ENCODE results near the gene RPS15. TPM values are rescaled to one million over a fixed set of nuclear protein-coding genes. Genes with fewer than 3 reads are reported as not detected.

The RPS15 gene
- total RNA-seq, 1 experiment from 2014 or later = 1,862 TPM

DNA sequence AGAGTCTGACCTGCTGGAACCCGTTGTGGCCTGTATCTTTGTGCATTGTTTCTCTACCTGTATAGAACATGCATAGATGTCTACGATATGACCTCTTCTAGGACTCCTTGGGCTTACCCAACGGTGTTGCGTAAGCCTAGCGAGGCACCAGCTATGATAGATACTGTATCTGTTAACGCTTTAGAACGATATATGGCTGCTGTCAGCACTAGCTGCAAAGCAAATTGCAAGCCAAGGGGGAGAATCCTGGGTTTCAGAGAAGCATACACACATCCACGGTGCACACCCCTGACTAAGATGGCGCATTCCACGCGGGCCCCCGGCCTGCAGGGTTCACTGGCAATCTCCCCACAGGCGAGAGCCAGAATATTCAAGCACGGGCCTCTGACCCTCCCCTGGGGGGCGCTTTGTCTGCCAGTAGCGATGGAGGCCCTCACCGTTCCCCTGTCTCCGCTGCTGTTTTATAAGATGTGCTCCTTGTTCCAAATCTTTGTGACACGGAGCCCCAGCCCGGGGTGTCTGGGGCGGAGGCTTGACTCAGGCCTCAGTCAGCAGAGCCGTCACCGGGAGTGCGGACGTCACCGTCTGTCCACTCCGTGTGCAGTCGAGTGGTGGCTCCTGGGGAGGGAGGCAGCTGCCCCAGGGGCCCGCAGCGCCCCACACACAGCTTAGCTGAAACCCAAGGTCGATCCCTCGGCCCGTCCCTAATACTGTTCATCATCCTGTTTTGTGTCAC lies 12.9 kb upstream of the RPS15 start:
- H3K36me3 ChIP-seq (ENCODE audit: control insufficient read depth in 1 of 2, insufficient read depth in 2 of 2, low read length in 2 of 2) = peaks cover 52 to 76% of the 10 kb centered on the region in 2 experiments
- no peaks in the 10 kb centered on the region for H4K20me1 ChIP-seq (ENCODE audit: insufficient read depth)
- H2AFZ ChIP-seq (ENCODE audit: low read depth, low read length, poor library complexity, severe bottlenecking) = no peak overlapping the region
- no peak for DNase-seq (ENCODE audit: low read depth, low spot score)
- H3K79me2 ChIP-seq (ENCODE audit: insufficient read depth, low read length) = peaks cover 97% of the 10 kb centered on the region
- no peak overlapping the region for H3K9ac ChIP-seq (ENCODE audit: low read length)
- H3K27ac ChIP-seq (ENCODE audit: low read depth, low read length) = no peak overlapping the region
- CTCF ChIA-PET = no interaction called here
- RAD21 ChIA-PET (ENCODE audit: low non-redundant PET in 1 of 2, low total read pairs in 2 of 2, uncharacterized antibody in 2 of 2, unreplicated experiment in 2 of 2) = no interaction called here
- no peaks in the 10 kb centered on the region for H3K4me1 ChIP-seq (ENCODE audit: control insufficient read depth in 1 of 2, insufficient read depth in 2 of 2, low read length in 2 of 2)
- H3K9me2 ChIP-seq (ENCODE audit: insufficient read depth) = no peaks in the 10 kb centered on the region
- no peaks in the 10 kb centered on the region for H3K27me3 ChIP-seq (ENCODE audit: insufficient read depth, low read length)
- POLR2A ChIA-PET = no interaction called here
- H3K4me3 ChIP-seq (replicated peaks in 1 of 2; ENCODE audit: low read depth in 1 of 2, low read length in 2 of 2) = no peak overlapping the region
- no peak for TF ChIP-seq SIN3A (IDR thresholded peaks at IDR 0.05; ENCODE audit: low read depth)
- no peak for TF ChIP-seq SP1 (IDR thresholded peaks at IDR 0.05; ENCODE audit: low read depth)
- TF ChIP-seq FOSL1 (IDR thresholded peaks at IDR 0.05; ENCODE audit: low read depth) = no peak
- no peak for TF ChIP-seq ZFX (IDR thresholded peaks at IDR 0.05)
- TF ChIP-seq EGR1 (IDR thresholded peaks at IDR 0.05; ENCODE audit: low read depth) = no peak
- TF ChIP-seq EZH2phosphoT487 (IDR thresholded peaks at IDR 0.05; ENCODE audit: borderline replicate concordance) = no peak
- TF ChIP-seq POLR2AphosphoS5 (IDR thresholded peaks at IDR 0.05; ENCODE audit: low read depth, low read length) = no peak
- no peak for TF ChIP-seq POLR2A (IDR thresholded peaks at IDR 0.05; ENCODE audit: borderline replicate concordance, extremely low read depth, insufficient read depth, insufficient read length)
- TF ChIP-seq, protein P1, sequence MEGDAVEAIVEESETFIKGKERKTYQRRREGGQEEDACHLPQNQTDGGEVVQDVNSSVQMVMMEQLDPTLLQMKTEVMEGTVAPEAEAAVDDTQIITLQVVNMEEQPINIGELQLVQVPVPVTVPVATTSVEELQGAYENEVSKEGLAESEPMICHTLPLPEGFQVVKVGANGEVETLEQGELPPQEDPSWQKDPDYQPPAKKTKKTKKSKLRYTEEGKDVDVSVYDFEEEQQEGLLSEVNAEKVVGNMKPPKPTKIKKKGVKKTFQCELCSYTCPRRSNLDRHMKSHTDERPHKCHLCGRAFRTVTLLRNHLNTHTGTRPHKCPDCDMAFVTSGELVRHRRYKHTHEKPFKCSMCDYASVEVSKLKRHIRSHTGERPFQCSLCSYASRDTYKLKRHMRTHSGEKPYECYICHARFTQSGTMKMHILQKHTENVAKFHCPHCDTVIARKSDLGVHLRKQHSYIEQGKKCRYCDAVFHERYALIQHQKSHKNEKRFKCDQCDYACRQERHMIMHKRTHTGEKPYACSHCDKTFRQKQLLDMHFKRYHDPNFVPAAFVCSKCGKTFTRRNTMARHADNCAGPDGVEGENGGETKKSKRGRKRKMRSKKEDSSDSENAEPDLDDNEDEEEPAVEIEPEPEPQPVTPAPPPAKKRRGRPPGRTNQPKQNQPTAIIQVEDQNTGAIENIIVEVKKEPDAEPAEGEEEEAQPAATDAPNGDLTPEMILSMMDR (IDR thresholded peaks at IDR 0.05 in 2 of 3, conservative IDR thresholded peaks at IDR 0.05 in 1 of 3; ENCODE audit: borderline replicate concordance in 1 of 3, insufficient read depth in 1 of 3, low read depth in 2 of 3, low read length in 2 of 3) = no peak
- TF ChIP-seq, protein P2, sequence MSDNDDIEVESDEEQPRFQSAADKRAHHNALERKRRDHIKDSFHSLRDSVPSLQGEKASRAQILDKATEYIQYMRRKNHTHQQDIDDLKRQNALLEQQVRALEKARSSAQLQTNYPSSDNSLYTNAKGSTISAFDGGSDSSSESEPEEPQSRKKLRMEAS (IDR thresholded peaks at IDR 0.05) = no peak
- TF ChIP-seq YY1 (IDR thresholded peaks at IDR 0.05; ENCODE audit: extremely low read depth, insufficient replicate concordance, low read depth, low read length) = no peak
- intact Hi-C loops (cut with micrococcal nuclease) = no loop called here
- no TSS peak for BruUV-seq (replicated peaks)
- no peak for ATAC-seq
- H3K9me3 ChIP-seq (ENCODE audit: control insufficient read depth in 1 of 2, insufficient read depth in 1 of 2, low read depth in 1 of 2, low read length in 2 of 2) = no peaks in the 10 kb centered on the region
- H3K4me2 ChIP-seq (ENCODE audit: low read length) = no peak overlapping the region
